ENCODE results near the gene GRK4.
"Not testable (repeated sequence)": the region's sequence is repeated elsewhere in the genome, so short reads cannot be mapped to it uniquely, and the experiment has no call there.

The GRK4 gene

DNA sequence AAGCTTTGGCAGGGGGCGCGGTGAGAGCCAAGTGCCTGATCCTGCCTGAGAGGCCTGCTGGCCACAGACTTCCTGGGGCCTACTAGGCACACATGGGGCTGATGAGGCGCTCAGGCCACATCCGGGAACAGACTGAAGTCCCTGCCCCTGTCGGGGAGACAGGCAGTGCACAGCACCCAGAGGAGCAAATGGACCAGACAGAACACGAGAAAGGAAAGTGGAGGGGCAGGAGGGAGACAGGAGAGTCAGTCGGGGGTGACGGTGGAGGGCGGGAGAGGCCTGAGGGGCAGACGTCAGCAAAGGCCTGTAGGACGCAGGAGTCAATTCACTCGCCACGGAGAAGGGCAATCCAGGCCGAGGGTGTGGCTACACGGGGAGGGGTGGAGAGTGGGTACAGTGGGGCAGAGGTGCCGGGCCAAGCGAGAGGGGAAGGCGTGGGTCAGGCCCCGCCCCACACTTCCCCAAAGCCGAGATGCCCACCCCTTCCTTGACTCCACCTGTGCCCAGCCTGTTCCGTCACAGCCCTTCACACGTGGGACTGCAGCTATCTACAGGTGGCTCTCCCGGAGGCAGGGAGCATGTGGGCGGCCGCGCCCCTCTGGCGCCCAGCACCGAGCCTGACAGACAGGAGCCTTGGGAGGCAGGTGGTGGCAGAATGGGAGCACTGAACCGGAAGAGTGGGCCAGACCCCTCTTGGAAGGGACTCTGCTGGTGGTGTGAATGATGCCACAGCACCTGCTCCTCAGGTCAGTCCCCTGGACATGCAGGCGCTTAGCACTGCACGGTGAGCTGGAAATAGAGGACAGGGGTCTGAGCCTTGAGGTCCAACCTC lies 20.6 kb upstream of the GRK4 start:
- no peak for DNase-seq

DNA sequence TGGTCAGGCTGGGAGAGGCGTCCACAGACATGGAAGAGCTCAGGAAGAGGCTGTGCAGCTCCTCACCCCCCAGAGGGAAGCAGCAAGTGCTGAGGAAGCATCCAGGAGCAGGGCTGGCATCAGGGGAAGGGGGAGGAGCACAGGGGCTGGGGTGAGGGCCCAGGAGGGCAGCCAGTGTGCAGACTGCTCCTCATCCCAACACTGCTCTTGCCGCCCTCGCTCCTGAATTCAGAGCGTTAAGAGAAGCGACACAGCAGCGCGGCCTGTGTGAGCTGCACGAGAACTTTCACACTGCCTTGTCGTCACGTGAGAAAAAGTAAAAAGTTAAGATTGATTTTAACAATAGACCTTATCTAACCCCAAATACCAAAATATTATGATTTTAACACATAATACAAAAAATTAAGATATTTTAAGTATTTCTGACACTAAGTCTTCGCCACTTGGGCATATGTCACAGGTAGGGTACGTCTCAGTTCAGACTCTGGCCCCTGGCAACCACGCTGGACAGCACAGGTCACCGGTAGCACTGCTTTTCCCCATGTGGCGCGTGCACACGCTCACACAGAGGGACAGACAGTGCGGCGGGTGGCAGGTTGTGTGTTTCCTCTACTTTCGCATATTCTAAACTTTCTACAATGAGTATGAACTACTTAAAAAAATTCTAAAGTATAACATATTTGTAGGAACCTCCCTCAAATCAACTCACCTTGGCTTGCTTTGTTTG lies 19.8 kb upstream of the GRK4 start:
- DNase-seq = no peak

DNA sequence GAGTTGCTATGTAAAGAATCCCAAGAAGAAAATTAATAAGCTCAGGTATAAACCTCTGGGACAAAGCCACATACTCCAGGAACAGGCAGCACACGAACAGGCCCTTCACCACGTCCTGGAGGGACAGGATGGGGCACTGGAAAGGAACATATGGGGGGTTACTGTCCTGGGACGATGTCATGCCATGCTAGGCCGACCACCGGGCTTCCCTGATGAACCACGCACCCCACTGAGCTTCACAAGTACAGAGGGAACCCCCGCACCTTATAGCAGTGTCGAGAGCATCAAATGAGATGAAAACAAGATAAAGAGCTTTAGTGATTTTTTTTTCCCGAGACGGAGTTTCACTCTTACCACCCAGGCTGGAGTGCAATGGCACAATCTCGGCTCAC lies 19.3 kb upstream of the GRK4 start:
- DNase-seq = no peak

DNA sequence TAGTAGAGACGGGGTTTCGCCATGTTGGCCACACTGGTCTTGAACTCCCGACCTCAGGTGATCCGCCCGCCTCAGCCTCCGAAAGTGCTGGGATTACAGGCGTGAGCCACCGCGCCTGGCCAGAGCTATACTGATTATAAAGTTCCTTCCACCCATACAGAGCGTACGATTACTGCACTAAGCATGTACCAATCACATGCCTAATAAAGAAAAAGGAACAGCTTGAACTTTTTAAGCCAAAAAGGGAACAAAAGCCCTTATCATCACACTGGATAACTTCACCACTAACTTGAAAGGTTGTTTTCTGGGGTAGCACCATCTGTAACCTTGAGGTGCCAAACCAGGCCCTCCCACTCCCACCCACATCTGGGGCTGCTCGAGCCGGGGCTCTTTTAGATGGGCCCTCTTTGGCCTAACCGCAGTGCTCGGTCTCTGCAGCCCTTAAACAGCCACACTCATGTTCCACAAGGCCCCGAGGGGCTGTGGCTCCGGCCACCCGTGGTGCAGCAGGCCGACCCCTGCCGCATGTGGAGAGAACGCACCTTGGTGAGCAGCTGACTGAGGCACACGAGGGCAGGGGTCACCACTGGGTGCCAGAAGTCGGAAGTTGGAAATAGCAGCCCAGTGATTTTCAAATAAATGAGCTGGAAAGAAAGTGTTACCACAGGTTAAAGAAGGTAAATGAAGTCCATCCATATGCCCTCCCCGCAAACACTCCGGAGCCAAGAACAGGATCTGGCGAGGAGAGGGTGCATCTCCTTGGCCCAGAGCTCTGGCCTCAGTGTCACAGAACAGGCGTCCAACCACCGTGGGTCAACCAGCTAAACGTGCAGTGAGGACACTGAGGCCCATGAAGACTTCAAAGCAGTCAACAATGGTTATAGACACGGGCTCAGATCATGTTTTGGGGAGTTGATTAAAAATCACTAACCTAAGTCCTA lies 18.5 kb upstream of the GRK4 start:
- no peak for DNase-seq

DNA sequence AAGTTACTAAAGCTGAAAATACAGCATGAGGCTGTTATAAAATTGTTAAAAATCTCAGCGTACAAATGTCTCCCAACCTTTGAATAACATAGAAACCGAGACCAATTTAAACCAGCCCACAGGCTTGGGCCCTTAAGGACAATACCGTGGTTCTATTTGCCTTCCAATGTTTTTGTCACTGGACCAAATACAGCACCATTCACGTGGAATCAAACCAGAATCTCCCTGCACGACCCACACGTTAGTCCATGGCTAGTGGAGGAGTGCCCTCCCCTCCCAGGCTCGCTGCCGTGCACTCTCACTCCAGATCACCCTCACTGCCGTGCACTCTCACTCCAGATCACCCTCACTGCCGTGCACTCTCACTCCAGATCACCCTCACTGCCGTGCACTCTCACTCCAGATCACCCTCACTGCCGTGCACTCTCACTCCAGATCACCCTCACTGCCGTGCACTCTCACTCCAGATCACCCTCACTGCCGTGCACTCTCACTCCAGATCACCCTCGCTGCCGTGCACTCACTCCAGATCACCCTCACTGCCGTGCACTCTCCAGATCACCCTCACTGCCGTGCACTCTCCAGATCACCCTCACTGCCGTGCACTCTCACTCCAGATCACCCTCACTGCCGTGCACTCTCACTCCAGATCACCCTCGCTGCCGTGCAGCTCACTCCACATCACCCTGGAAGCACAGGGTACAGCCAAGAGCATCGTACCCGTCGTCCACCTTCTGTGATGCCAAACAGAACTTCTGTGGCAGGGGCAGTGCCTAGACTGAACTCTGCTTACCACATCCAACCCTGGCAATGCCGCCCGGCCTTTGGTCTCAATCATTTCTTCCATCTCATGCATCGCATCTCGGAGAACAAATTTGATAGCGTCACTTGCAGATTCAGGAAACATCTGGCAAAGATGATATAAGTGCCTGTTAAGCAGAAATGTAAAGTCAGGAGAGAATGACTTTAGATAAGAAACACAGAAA lies 17.5 kb upstream of the GRK4 start:
- DNase-seq = not testable (repeated sequence)

DNA sequence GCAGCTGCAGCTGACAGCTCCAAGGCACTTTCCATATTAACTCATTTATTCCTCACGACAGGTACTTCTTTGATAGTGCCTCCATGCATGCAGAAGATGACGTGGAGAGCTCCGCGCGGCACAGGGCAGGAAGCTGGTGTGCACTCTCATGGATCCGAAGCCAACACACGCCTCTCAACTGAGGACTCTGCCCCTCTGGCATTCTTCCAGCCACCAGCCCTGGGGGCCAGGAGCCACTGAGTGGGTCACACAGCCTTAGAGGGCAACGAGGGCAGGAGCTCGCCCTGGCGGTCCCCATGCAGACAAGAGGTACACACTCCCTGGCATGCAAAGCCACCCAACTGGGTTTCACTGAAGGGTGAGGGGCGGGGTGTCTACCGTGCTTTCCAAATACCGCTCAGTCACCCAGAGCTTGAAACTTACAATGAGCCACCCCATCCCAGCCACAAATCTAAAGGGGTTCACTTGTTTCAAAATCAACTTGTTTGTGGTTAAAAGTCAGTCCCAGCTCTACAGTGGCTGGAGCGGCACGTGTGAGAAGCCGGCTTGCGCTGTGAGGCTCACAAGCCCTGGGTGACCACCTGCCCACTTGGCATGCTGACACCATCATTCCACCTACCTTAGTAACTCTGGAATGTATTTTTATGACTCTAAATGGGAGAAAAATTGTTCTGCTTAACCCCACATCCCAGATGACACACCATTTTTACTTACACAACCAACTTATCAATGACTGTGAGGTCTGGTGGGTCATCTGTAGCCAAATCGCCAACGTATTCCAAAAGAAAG lies 16.4 kb upstream of the GRK4 start:
- DNase-seq = no peak

DNA sequence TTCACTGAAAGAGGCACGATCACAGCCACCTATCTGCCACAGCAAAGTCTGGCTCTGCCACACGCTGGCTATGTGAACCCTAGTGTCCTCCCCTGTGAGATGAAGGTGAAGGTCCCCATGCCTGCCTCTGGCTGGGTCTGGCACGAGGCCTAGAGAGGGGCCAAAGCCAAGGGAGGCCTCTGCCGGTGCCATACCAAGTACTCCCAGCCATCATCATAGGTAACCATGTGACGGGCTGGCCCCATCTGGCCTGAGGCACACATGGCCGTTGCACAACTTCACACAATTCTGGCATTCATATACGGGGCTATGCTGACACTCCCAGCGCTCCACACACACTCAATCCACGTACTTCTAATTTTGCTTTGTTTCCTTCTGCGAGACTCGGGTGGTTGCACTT lies 15.4 kb upstream of the GRK4 start:
- no peak for DNase-seq

DNA sequence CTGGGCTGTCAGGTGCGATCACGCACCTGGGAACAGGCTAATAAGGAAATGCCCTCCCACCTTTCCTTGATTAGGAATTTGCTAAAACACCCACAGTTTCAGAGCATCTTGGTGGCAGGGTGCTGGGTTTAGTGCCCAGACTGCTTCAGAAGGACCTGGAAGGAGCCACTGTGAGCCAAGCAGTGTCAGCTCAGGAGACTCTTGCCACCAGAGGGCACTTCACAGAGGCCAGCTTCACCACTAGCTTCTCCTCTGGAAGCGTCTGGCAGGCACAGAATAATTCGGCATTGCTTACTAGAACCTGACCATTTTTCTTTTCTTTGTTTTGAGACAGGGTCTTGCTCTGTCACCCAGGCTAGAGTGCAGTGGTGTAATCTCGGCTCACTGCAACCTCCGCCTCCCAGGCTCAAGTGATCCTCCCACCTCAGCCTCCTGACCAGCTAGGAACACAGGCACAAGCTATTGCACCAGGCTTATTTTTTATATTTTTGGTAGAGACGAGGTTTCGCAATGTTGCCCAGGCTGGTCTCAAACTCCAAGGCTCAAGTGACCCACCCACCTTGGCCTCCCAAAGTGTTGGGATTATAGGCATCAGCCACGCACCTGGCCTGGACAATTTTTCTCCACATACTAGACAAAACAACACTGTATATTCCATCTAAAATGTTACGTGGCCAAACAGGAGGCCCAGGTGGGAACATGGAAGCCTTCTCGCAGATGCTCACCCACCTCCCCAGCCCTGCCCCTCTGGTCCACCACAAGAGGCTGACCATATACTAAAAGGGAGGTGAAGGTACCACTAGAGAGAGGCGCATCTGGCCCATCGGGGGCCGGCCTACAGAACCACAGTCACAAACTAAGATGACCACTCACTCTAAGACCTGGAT lies 14.2 kb upstream of the GRK4 start:
- DNase-seq = no peak

DNA sequence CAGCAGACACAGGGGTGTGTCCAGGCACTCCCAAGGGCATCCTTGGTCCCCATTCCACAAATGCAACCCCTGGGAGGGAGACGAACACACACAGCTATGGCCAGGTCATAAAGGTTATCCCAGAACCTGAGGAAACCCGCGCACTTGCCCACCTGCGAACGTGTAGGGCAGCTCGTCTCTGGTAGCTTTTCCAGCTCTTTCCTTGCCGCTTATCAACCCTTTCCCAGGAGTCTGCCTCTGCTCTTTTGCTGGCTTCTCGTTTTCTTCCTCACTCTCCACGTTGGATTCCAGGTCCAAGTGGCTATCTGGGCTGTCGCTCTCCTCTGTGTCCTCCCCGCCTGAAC lies 13.6 kb upstream of the GRK4 start:
- DNase-seq = no peak

DNA sequence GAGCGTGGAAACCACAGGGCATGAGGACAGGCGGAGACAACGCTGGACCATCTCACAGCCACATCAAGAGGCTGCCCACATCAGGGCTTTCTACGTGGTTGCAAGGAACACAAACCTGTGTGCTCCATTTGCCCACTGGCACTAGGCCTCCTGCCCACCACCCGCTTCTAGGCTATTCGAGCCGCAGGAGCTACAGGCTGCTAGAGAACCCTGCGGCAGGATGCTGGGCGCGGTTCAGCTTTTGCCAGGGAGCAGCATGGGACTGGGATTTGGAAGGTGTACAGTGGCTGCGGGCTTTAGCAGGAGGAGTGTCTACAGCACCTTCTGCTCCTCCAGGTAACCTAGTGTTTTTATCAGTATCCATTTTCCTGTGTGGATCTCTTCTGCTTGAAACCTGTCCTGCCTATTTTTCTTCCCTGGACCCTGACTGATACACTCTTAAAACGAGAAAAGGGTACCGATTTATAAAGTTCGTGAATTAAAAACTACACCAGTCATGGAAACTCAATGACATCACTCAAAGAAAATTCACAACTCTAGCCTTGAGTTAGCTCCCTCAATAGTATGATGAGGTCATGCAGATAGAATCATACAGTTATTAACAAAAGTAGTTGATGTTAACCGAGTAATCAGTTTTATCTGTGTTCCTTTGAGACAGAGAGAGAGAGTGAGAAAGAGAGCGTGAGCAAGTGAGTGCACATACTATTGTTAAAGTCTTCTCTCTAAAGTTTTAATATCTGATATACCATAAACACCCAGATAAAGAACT lies 13.0 kb upstream of the GRK4 start:
- DNase-seq = no peak

DNA sequence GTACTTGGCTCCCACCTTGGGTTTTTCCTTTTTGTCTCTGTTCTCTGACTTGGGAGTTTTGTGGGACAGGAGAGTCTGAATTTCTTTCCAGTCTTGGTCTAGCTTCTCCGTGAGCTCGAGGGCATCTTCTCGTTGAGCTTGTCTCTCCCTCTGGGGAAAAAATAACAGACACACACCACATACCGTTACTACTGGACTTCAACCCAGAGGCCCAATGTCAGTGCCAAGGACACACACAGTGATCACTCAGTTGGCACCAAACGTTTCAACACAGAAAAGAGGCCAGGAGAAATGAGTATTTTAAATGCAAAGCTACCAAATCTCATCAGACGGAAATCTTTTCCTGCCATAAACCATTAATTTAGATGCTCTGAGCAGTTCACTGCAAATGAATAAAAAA lies 9.9 kb upstream of the GRK4 start:
- no peak for DNase-seq

DNA sequence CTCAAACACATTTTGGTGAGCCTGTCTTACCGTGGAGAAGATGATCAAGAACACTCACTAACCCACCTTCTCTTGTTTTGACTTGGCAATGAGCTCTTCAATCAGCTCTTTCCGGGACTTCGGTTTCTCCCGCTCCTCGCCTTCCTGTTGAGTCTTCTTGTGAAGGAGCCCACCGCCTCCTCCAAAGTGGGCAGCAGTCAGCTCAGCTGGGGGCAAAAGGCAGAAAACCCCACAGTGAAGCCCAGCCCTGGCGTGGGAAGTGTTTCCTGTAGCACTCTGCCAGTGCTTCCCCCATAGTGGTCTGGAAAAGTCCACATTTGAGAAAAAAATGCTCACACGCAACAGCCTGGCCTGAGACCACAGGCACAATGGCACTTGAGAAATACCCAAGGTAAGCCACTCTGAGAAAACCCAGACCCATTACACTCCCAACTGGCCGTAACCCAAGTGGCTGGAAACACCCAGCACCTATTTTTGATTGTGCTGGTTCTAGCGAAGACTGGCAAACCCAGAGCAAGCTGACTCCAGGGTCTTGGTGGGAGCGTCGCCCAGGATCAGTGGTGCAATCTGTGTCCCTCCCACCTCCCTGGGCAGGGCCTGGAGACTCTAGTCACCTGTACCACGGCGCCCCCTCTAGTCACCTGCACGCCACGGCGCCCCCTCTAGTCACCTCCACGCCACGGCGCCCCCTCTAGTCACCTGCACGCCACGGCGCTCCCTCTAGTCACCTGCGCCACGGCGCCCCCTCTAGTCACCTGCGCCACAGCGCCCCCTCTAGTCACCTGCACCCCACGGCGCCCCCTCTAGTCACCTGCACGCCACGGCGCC lies 8.8 kb upstream of the GRK4 start:
- no peak for DNase-seq

DNA sequence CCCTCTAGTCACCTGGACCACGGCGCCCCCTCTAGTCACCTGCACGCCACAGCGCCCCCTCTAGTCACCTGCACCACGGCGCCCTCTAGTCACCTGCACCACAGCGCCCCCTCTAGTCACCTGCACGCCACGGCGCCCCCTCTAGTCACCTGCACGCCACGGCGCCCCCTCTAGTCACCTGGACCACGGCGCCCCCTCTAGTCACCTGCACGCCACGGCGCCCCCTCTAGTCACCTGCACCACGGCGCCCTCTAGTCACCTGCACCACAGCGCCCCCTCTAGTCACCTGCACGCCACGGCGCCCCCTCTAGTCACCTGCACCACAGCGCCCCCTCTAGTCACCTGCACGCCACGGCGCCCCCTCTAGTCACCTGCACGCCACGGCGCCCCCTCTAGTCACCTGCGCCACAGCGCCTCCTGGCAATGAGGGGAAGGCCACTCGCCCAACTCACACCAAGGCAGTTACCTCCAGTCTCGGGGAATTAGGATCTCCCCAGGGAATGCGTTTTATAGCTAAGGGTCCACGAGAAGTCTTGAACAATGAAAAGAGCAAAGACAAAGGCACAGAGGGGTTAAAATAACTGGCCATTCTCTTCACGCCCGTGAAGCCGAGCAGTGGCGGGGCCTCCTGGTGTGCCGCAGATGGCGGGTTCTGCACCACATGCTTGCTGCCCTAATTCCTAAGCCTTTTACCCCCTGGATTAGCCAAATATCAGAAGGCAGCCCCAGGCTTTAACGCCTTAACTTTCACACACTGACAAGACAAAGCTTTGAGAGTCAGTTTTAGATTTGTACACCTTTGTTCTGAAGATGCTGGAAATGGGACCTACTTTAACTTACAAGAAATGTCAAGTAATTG lies 8.0 kb upstream of the GRK4 start:
- not testable (repeated sequence) for DNase-seq

DNA sequence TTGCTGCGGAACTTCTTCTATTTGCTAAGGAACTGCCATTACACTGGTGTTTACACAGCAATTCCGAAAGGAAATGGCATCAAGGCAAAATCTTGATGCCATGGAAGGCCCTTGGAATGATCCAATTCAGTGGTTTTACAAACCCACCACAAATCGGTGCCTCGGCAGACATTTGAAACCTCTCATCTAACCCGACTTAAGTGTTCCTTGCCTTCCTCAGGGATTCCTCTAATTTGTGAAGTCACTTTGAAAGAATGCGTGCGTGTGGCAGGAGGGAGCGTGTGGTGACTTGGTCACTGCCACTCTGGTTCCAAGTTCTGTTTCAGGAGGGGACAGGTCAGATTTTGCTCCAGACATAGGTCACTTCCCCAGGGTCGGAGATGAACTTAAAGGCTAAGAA lies 4.9 kb upstream of the GRK4 start:
- DNase-seq = no peak

DNA sequence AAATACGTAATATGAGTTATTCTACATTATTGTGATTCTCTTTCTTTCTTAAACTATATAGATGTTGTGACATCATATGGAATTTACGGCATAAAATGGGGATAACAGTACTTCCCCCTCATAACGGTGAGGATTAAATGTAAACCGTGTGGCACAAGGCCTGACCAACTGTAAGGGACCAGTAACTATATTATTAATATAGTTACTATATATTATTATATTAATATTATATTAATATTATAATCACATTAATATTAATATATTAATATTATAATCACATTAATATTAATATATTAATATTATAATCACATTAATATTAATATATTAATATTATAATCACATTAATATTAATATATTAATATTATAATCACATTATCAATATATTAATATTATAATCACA lies 2.9 kb upstream of the GRK4 start:
- not testable (repeated sequence) for DNase-seq

DNA sequence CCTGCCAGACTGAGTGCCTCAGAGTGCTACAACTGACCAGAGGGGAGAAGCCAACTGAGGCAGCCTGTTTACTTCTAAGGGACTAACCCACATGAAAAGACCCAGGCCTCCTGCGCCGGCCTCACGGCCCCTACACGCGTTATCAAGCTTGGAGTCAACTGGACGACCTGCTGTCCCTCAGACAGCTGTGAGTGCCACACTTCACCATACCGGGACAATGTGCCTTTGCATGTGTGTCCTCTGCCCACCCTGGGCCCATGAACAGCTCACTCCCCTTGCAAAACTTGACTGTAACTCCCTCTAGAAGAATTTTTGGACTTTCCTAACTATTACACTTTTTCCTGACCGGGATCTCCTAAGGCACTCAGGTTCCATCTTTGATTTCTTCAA lies 2.0 kb upstream of the GRK4 start:
- no peak for DNase-seq

DNA sequence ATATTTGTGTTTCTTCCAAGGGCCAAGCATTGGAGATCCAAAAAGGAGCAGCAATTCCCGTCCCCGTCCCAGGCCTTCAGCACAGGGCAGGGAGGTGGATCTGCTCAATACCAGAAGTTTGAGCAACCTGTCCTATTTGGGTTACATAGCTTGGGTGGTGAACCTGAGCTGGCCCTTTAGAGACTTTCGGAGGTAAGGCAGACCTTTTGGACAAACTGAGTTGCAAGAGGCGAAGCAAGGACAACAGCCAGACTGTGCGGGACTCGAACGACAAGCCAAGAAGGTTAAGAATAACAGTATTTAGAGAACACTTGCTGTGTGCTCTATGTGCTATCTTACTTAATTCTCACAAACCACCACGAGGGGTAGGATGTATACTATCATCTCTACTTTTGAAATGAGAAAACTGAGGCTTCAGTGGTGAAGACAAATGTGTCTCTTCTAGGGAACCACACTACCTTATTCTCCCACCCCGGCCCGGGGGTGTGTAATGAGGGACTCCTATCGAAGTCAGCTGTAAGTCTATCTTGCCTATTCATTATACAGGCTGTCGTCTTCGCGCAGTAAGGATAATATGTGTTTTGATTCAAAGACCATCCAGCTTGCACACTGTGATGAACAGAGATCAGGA lies 1.4 kb upstream of the GRK4 start:
- DNase-seq = no peak
